Retina (tissue), 1 donor: ENCODE results near the gene BCL2L1.
A peak's percentile ranks its signal among the peaks of the same experiment; 100 is the strongest.

Source experiments
- DNase-seq: peaks from one replicate; pipeline ENCODE4 v3.0.0-alpha.2; 2016

BCL2L1 gene

DNA sequence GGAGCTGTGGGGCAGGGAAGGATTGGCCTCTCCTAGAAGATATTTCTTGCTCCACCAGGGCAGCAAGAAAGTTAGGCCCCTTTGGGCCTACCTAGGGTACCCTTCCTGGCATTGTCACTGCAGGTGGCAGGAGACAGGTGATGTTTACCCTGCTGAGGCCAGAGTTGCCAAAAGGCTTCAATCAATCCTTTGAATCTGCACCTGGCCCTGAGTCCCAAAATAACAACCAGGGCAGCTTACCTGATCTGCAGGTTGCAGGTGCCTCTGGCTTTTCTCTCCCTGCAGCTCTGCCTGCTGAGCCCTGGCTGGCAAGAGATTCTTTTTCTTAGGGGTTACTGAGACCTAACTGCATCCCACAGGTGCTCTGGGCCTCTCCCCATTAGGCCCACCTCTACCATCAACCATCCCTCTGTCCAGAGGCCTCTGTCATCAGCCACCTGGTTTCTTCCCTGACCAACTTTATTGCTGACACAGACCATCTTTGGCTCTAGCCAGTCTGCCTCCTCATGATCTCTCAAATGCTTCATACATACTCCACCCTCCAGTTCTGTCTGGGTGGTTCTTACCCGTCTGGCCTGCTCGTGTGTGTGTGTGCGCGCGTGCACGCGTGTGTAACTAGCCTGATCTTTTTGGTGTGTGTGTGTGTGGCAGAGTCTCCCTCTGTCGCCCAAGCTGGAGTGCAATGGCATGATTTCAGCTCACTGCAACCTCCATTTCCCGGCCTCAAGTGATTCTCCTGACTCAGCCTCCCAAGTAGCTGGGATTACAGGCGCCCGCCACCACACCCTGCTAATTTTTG, 13.7 kb downstream of the BCL2L1 start:
- no peak for DNase-seq

DNA sequence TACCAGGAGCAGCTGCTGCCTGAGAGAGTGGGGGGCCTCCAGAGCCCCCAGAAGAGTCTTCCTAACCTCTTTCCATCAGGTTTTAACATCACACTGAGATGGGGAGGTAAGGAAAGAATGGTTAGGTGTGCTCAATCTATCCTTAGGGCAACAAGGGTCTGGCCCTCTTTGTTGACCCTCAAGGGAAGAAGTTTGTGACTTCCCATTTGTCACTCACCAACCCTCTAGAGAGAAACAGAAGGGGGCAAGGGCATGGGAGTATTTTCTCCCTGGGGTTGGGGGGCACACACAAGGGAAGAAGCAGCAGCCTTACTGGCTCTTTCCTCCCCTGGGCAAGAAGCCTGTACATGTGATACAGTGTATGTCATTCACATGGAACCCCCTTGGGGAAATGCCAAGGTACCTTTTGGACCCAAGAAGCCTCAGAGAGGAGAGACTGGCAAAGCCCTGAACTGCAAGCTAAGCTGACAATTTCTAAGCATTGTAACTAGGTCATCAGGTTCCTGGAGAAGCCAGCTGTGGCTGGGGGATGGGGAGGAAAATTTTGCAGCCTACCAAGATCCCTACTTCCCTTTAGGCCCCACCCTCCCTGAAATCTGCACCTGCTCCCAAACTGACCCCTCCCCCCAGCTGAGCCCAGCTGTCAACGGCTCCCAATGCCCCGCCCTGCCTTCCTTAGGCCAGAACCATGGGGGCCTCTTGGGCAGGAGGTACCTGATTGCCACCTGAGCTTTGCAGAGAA, 14.5 kb downstream of the BCL2L1 start:
- DNase-seq = no peak

DNA sequence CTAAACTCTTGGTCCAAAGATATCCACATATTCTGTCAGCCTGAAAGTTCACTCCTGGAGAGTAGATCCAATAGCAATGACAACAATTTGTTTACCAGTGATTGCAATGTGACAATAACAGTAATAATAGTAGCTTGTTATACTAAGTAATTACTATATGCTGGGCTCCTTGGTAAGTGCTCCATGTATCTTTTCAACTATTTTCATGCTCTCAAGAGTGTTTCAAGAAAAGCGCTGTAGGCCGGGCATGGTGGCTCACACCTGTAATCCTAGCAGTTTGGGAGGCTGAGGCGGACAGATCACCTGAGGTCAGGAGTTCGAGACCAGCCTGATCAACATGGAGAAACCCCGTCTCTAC, 15.4 kb downstream of the BCL2L1 start:
- no peak for DNase-seq

DNA sequence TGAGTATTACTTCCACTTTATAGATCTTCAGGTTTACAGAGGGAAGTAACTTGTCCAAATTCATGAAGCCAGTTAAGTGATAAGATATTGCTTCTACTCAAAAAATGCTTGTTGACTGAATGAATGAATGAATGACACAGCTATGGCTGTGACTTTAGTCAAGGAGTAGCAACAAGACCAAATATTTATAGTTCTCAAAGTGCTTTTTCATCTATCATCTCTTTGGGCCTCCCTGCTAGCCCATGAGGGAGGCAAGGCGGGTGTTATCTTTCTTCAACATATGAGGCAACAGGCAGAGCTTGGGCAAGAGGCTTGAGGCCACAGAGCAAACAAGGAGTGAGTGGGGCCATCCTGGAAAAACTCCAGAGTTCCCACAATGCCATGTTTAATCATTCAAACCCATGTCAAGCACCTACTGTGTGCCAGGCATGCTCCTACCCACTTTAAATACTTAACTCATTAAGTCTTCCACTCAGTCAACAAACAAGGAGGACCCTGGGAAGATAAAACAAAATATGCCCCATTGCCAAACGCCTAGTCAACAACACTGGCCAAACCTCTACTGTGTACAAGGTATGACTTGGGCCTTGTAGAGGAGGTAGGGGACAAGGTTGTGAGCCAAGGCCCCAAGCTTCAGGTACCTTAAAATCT, 15.9 kb downstream of the BCL2L1 start:
- DNase-seq = no peak

DNA sequence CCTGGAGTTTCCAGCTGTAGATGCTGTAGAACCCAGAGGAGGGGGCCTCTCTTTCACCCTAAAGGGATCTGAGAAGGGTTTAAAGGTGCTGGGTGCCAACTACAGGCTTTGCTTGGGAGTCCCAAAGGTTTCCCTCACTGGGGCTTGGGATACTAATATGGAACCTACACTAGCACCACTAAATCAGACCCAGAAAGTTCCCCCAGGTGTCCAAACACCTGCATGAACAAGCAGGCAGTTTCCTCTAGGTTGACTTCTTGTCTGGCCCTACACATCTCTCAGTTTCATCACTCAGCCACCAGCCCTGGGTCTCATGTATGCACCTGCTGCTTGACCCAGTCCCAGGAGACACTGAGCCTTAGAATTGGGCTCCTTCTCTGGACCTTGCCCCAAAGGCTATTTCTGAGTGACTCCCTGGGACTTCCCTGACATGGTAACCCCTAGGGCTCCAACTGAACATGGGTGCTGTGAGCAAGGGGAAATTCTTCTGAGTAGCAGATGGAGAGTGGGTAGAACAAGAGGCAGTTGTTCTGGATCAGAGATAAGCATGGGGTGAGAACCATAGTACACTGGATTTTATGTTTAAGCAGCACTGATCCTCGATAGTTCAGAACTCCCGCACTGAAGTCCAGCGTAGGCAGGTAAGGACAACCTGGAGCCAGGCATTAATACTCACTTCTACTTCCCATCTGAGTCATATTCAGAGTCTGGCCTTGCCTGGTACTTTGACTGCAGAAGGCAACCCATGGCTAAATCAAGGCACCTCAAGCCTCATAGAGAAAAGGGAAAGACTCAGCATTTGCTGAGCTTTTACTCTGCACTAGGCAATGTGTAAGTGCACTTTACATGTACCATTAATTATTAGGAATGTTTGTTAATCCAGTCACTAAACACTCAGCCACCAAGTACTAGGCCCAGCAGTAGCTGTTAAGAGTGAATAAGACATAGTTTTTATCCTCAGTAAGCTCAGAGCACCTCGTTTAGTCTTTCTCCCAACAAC, 16.8 kb downstream of the BCL2L1 start:
- no peak for DNase-seq

DNA sequence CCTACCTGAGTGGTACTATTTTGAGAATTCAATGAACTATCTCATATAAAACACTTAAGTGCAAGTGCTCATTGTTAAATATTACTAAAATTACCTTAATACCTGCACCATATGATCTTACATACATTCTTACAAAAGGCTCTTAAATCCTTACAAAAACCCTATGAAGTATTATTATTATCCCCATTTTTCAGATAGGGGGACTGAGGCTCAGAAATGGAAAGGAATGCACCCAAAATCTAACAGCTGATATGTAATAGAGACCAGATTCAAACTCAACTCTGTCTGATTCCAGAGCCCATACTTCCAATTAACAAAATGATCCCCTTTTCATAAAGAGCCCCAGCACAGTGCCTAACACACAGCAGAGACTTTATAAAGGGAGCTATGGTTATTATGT, 17.5 kb downstream of the BCL2L1 start:
- DNase-seq = no peak

DNA sequence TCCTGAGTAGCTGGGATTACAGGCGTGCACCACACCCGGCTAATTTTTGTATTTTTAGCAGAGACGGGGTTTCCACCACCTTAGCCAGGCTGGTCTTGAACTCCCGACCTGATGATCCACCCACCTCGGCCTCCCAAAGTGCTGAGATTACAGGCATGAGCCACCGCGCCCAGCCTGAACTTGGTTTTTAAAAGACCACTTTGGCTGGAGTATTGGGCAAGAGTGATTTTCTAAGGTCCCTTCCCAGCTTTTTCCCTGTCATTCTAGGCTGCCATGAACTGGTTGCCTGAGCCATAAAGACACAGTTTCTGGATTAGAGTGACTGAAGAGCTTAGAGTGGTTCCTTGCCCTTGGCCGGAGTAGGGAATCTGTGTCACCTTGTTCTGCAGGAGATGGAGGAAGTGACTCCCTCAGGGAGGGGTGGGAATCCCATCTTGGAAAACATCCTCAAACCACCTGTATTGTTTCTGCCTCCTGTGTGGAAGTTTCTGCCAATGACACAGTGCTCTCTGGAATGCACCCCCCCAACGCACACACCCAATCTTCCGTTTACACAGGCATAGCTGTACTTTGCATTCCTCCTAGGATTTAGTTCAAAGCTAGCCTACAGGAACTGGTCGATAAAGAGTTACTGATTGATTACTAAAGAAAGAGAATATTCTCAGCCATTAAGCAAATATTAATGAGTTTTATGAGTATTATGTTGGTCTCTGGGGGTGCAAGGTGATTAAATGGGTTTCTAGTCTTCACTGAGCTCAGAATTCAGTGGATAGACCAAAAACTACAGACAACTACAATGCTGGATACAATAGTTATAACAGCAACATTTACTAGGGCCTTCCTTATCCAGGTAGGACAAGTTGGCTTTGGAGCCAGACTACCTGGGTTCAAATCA, 18.2 kb downstream of the BCL2L1 start:
- no peak for DNase-seq

DNA sequence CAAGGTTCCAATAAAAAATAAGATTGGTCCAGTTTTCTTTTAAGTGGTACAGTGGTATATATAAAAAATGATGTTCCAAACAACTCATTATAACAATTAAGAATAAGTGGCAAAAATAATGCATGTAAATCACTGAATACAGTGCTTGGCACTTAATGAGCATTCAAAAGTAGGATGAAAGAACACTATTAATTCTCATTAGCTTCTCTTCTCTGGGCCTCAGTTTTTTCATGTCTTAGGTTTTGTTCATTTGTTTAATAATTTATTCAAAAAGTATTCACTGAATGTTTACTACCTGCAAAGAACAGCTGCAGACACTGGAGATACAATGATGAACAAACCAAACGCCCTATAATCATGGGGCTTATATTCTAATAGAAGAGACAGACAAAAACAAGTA, 21.1 kb downstream of the BCL2L1 start:
- DNase-seq = no peak

DNA sequence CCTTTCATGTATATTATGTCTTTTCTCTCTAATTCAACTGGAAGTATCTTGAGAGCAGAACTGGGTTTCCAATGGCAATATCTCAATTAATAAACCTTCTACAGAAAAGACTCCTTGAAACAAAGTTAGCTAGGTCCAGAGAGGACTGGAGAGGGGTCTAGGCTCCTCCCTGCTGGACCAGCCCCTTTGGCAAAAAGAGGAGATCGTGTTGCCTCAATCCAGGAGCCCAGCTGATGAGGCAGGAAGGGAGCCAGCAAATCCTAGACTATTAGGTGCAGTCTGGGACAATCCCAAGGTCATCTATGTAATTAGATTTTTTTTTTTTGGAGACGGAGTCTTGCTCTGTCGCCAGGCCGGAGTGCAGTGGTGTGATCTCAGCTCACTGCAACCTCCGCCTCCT, 21.9 kb downstream of the BCL2L1 start:
- no peak for DNase-seq

DNA sequence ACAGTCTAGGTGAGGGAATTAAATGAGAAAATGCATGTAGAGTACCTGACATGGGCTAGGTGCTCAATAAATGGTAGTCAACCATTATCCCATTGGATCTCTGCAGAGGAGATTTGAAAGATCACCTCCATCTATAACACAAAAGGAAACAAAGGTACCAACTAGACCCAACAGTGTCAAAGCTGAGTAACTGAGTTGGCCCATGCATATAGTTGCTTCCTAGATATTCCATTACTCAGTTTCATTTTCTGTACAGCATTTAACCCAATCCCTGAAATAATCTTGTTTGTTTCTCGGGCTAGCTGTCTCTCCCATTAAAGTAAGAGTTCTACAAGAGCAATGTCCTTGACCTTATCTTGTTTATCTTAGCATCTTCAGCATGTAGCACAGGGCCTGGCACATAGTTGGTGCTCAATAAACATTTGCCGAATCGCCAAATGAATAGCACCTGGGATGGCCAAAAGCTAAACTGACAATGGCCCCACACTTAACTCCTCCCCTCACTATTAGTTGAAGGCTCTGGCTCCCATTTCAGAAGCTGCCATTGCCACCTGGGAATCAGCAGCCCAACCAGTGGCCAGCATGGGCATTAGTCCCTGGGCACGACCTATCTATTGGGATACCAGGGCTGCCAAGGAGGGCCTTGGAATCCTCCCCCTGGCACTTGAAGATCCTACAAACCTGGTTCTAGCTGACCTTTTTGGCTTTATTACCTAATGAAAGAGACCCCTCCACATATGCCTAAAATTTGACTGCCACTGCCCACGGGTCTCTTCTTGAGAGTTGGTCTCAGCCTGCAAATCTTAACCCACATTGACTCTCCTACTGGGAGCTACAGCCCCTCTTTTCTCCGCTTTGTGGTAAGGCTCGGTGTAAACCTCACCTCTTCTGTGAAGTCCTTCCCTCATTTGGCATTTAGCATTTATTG, 22.6 kb downstream of the BCL2L1 start:
- no peak for DNase-seq

DNA sequence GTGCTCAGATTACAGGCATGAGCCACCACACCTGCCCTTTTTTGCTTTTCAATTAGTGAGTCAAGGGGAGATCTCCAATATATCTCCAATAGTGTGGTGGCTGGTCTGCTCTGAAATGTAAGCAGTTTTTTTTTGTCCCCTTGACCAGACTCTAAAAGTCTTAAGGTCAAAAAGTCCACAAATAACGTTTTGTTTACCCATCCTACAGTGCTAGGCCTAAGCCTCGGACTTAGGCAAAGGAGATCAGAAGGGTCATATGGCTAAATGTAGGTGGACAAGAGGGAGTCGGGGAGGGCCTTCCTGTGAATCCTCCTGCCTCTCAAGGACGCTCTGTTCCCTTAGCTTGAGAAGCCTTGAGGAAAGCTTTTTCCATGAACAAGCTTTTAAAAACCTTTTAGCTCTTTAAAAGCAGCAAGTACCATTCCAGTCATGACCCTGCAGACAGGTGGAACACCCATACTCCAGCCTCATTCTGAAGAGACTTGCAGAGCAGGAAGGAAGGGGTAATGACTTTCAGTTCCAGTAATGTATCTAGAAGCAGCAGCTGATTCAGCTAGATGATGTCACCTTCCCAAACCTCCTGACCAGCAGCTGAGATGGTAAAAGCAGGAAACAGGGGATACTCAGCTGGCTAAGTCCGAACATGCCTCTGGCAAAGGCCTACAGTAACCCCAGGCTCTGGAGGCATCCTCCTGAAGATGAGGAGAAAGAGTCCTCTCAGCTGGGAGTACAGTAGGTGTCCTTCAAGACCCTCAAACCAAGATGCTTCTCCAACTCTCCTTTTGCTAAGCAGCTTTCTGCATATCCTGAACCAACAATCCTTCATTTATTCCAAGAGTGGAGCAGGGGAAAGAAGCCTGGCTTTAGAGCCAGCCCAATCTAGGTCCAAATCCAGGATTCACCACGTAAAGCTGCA, 23.6 kb downstream of the BCL2L1 start:
- DNase-seq = no peak

DNA sequence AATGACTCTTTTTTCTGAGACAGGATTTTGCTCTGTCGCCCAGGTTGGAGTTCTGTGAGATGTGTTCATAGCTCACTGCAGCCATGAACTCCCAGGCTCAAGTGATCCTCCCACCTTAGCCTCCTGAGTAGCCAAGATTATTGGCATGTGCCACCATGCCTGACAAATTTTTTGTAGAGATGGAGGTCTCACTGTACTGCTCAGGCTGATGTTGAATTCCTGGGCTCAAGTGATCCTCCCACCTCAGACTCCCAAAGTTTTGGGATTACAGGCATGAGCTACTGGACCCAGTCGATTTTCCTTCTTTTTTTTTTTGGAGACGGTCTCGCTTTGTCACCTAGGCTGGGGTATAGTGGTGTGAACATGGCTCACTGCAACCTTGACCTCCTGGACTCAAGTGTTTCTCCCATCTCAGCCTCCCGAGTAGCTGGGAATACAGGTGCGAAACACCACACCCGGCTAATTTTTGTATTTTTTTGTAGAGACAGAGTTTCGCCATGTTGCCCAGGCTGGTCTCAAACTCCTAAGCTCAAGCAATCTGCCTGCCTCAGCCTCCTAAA, 24.3 kb downstream of the BCL2L1 start:
- DNase-seq = no peak

DNA sequence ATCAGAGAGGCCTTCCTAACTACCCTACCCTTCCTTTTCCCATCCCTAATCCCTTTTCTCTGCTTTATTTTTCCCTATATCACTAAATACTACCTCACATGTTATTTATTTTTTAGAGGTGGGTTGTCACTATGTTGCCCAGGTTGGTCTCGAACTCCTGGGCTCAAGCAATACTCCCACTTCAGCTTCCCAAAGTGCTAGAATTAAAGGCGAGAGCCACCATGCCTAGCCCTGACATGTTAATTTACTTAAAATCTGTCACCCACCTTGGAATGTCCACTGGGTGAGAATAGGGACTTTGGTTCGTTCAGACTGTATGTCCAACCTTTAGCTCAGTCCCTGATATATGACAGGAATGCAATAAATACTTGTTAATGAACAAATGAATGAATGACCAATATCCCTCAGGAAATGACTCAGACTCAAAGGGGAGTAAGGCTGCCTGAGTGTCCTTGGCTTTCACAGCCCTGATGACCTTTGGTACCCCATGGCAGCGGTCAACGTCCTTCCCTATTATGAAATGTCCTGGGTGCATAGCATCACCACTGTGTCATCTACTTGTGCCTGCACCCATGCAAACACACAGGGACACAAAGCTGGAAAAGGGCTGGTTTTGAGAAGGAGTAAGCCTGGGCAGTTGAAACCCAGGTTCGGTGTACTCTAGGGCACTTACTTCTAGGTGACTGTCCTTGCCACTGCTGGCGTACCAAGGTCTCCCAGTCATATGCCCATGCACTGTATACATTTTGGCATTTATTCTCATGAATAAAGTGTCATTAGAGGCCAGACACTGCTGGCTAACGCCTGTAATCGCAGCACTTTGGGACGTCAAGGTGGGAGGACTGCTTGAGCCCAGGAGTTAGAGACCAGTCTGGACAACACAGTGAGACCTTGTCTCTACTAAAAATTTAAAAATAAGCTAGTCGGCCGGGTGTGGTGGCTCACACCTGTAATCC, 26.5 kb downstream of the BCL2L1 start:
- no peak for DNase-seq

DNA sequence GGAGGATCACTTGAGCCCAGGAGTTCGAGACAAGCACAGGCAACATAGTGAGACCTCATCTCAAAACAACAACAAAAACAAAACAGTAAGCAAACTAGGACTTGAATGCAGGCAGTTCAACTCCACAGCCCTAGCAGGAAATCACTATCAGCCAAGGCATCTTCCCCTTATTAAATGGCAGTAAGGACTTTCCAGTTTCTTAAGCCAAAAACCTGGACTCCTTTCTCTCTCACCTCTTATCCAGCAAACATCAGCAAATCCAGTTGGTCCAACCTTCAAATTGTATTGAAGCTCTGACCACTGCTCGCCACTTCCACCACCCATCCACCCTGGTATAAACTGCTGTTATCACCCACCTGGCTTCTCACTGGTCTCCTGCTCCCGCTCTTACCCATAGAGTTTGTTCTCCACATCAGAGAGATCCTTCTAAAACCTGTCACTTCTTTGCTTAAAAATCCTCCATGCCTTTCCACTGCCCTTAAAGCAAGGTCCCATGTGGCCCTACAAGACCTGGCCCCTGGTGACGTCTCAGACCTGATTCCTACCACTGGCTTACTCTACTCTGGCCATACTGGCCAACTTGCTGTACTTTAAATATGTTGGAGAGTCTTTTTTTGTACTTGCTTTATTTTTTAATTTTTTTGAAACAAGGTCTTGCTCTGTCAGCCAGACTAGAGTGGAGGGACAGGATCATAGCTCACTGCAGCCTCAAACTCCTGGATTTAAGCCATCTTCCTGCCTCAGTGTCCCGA, 27.6 kb downstream of the BCL2L1 start:
- DNase-seq = no peak

DNA sequence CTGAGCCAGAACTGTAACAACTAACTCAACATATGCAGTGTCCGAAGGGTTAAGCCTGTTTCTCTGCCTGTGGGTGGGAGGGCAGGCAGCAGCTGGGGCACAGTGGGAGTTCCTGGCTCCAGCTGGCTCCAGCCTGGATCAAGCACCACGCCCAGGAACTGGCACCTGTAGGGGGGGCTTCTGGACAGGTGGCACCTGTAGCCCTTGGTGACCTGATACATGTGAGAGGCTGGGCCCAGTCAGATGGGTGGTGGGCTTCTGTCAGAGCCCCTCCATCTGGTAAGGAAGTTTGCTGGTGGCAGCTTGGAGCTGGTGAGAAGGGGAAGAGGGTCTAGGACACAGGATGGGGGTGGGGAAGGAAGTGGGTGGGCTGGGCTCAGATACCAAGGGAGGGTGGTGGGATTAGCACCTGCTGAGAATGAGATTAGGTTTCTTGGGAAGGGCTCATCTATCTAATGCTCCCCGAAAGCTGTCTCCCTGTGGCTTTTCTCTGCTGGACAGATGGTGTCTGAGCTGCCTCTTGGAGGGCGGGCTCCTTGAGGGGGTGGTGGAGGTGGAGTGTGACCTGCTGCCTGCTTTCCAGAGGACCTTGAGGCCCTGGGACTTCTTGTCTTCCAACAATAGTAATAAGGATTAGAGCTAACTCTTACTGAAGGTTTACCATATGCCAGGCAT, 28.5 kb downstream of the BCL2L1 start:
- peak; percentile 69 for DNase-seq

DNA sequence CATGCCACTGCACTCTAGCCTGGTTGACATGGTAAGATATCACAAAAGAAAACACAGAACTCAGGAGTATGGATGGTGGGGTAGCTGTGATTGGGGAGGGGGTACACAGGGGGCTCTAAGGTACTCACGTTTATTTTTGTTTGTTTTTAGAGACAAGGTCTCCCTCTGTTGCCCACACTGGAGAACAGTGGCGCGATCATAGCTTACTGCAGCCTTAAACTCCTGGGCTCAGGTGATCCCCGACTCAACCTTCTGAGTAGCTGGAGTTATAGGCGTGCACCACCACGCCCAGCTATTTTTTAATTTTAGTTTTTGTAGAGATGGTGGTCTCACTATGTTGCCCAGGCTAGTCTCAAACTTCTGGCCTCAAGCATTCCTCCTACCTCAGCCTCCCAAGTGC, 29.3 kb downstream of the BCL2L1 start:
- no peak for DNase-seq
